Activated CD4-positive, alpha-beta T cell treated with anti-CD3 and anti-CD28 coated beads for 24 hours (primary cell): ENCODE data around the gene RGCC.

Experiments
- DNase-seq, 2 donors: peaks; one replicate each; pipeline ENCODE4 v3.0.0-alpha.2; 2020; ENCODE audit warnings: low read depth in 2 of 2

The RGCC gene

DNA sequence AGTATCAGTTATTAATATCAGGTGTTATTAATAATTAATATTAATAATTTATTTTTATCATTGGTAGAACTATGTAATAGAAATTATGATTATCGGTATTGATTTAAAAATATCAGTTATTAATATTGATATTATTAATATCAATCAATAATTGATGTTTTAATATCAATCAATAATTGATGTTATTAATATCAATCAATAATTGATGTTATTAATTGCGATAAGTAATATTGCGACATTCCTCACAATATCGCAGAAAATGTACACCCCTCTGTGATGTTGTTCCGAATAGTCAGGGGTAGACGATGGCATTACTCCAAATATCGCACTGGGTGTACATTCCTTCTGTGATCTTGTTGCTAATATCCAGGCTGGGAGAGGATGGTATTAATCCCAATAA lies 3.7 kb upstream of the RGCC start:
- no peak for DNase-seq

DNA sequence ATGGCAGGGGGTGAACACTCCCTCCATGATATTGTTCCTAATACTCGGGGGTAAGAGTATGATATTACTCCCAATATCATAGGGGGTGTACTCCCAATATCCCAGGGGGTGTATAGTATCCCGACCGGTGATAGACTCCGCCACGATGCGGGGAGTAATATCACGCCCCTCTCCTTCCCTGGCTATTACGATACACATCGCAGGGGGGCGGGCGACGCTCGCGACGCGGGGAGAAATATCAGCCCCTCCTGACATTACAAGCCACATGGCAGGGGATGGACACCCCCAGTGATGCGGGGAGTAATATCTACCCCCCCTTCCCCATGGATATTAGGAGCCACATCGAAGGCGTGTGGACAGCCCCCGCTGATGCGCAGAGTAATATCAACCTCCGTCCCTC lies 3.2 kb upstream of the RGCC start:
- no peak for DNase-seq

DNA sequence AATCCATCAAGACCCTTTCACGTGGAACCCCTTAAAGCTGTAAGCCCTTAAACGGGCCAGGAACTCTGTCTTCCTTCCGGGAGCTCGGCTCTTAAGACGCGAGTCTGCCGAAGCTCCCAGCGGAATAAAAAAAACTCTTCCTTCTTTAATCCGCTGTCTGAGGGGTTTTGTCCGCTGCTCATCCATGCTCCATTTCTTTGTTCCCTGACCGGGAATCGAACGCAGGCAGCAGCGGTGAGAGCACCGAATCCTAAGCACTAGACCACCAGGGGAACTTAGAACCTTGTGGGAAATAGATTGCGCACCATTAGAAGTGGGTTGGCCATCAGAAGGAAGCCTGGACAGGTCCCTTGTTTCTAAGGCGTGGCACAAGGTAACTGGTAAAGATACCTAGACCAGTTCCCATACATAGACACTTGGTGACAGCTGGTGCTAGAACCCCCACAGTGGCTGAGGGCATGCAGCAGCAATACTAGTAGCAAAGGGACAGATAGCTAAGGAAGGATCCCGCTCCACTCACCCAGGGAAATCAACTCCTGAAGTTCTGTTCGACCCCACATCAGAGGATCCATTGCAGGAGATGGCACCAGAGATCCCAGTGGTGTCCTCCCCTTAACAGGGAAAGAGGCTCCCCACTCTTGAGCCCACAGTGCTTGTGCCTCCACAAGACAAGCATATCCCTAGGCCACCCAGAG lies 1.5 kb upstream of the RGCC start:
- no peak for DNase-seq

DNA sequence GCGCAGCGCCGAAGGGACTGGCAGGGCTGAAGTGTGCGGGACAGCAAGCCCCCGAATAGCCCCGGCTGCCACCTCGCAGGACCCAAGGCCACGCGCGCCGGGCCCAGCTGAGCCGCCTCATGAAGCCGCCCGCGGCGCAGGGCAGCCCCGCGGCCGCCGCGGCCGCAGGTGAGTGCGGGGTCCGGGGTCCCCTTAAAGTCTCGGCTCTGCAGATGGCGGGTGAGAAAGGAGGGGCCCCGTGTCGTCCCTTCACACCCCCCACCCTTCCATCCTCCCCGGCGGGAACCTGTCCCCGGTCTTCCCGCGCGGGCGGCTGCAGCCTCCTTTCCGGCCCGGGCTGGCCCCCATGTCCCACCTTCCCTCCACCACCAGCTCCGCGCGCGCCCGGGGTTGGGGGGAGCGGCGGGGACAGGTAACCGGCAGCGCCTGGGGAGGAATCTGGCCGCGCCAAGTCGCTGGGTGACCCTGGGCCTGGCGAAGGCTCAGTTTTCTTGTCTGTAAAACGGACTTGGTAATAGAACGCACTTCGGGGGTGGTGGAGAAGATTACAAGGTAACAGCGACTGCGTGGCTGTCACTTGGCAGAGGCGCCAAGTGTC lies 338 bp downstream of the RGCC start:
- DNase-seq: no peak

DNA sequence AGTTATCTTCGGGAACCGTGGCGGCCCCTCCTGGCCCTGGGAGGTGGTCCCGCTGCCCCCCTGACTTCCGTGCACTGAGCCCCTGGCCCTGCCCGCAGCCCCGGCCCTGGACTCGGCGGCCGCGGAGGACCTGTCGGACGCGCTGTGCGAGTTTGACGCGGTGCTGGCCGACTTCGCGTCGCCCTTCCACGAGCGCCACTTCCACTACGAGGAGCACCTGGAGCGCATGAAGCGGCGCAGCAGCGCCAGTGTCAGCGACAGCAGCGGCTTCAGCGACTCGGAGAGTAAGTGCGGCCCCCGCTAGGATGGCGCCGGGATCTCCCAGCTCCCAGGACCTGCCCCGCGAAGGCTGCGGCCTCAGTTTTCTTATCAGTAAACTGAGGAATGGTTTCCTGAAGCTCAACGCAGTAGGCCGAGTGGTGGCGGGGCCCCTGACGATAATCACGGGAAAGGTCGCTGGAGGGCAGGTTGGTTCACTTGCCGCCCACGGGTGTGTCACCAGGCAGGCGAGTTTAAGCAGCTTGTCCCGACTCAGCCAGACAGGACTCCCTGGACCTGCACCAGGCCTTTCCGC lies 924 bp downstream of the RGCC start:
- DNase-seq: peak in 1 of 2 donors; percentile 46

DNA sequence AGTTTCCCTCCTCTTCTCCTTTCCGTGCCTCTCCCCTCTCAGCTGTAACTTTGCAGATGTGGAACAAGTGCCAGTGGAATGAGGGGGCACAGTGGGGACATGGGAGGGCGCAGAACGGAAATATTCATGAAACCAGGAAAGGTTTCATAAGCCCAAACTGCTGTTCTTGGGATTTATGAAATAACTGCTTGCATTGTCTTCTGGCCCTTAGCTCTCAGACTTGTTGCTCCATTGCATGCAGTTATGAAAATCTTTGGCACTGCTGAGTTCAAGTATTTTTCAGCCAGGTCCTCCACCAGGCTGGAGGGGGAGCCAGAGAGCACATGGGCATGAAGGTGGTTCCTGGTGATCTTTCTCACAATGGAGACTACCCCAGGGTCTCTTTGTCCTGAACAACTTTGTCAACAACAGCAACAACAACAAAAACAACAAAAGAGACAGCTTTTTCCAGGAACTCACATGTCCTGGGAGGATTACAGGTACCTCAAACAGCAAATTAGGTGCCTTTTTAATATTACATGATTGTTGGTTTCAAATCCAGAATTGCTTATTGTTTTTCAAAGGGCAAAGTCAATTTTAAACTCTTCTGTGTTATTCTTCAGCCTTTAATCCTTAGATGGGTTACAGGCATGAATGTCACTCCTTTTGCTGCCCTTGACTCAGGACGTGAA lies 1.5 kb downstream of the RGCC start:
- peak; percentile 48 to 55 for DNase-seq

DNA sequence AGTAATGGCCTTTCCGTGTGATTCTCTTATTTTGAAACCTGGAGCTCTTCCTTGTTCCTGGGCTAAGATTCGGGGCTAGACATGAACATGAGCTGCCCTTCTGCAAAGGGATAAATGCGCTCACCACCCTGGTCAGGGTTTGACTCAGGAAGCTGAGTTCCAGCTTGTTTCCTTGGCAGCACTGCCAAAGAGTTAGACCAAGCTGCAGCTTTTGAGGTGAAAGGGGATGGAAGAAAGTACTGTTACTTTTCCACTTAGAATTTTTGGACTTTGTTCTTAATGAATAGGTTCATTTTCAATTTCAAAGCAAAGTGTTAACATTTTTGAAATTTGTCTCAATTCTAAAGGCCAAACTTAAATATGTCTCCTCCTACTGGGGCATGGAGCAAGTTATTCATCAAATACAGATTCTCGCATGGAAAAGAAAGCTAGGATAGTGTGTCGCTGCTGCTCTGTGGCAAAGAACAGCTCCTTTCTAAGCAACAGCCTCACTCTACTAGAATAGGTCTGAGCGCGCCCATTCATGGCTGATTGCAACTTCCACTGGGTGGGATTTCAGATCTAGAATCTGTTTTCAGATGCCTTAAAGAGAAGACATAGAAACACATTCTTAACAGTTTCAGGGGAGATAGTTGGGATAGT lies 2.2 kb downstream of the RGCC start:
- no peak for DNase-seq

DNA sequence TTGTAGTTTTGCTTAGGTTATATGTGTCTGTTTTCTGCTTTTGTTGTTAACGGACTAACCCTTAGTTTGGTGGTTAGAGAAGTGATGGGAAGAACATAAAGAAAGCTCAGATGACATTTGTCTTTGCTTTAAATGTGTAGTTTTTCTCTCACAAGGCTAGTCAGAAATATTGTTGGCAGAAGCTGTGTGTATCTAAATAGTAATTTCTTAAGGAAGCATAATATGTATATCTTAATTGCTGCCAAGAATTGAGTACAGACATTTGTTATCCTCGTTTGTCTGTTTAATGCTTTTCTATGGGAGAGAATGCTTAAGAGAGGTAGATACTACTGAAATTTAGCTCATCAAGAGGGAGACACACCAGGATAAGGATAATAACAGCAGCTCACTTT lies 2.7 kb downstream of the RGCC start:
- no peak for DNase-seq

DNA sequence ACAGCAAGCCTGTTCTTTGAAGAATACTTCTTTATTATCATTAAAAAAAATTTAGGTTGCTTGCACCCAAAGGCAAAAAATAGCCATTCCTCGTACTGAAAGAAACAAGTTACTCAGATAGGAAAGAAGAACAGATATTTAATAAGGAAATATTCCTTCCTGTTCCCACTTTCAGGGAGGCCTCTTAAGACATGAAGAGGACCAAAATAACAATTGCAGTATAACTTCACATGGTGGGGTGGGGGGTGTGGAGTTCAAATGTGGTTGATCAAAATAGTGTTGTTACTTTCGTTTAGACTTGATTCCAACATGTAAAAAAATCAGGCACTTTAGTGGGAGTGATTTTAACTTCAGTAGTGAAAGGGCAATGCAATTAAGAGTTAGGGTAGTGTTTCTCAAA lies 3.6 kb downstream of the RGCC start:
- DNase-seq: no peak

DNA sequence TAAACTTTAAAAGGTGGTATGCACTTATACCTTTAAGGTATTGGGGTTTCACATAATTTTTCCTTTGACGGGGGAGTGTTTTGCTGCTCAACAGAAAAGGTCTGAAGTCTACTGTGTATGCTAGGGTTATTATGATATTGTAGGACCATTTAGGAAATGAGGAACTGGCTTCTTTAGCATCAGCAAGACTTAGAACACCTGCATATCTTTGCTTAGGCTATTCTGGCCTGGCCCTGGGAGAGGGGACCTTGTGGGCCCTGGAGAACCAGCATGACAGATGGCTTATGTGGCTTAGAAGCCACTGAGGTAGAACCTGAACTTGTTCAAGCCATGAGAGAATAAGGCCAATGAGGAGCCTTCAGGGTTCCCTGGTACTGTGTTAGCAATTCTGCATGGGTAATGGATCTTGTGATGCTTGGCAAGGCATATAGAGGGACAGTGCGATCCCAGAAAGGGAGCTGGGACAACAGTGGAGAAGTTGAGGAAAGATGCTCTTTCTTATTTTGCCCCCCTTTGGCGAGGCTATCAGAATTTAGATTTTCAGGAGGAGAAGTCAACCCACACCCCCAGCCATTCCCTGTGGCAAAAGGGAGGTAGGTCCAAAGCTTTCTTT lies 4.3 kb downstream of the RGCC start:
- no peak for DNase-seq

DNA sequence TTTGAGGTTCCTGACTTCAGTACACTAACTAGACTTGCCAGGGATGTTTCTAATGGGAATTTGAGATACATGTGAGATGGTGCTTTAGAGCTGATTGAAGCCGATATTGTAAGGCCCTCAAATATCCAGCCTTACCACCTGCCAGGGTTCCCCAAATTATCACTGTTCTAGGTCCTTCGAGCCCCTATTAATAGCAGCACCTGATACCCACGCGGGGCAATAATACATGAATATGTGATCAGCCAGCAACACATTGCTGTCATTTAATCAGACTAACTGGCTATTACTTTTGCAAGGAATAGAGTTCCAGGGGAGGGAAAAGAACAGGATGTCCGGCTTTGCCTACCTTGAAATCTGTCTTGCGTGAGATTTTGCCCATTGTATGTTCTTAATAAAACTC lies 5.1 kb downstream of the RGCC start:
- no peak for DNase-seq

DNA sequence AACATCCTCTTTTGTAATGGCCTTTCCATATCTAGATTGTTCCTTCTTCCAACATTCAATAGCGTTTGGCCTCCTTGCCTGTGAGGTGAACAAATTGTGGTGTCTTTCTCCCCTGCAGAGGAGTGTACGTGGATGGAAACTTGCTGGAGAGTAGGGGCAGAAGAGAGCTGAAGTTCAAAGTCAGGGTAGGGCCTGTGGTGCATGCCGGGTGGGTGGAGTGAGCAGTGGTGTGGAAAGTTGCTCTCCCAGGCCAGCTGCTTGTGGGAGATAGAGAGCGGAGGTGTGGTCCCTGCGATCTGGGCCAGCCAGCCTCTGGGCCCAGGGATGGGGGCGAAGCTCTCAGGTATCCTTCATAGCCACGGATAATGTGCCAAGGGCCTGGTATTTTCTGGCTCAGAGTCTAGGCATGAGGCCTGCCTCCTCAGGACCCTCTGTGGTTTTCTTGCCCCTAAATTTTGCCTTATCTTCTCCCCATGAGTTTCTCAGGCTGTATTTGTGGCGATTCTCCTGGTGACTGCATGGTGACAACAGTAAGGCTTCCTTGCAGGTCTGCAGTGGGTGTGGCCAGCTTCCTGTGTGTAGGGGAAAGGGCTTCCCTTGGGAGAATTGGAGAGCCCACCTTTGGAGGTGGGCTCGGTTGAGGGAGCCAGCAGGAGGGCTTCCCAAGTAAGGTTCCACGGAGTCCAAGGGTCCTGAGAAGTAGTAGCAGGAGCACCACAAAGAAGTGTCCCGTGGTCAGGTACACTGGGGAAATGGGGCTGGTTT lies 6.7 kb downstream of the RGCC start:
- DNase-seq: peak in 1 of 2 donors; percentile 50

DNA sequence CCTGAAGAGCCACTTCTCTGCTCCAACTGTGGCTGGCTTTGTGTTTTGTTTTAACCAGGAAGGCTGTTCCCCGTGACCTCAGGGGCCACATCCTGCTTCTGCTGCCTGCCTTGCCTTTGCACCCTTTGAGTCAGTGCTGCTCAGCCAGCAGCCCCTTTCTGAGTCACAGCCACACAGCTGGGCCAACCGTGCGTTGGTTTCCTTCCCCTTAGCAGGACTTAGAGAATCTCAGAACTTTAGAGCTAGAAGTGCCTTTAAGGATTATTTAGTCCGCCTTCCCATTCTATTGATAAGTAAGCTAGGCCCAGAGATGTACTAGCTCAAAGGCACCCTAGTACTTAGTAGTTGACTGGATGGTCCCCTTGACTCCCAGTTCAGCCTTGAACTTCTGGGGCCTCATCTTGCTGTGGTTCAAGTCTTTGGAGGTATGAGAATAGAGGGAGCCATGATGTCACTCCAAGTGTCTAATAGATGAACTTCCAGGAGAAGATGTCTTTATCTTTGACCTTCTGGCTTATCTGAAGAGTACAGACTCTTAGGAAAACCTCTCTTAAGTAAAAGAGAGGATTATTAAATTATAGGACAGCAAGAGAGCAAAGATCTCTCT lies 8.0 kb downstream of the RGCC start:
- peak; percentile 68 to 75 for DNase-seq

DNA sequence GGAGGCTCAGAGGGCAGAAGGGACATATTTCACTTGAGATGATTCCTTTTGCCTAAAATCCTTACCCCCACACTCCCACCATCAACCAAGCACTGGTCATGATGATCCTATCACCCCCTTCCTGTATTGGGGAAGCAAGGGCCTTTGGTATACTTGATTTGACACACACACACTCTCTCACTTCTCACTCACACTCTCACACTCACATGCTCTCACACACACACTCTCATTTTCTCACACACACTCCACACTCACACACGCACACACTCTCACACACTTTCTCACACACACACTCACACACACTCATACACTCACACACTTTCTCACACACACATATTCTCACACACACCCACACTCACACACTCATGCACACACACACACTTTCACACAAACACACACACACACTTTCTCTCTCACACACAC lies 8.6 kb downstream of the RGCC start:
- DNase-seq: no peak

DNA sequence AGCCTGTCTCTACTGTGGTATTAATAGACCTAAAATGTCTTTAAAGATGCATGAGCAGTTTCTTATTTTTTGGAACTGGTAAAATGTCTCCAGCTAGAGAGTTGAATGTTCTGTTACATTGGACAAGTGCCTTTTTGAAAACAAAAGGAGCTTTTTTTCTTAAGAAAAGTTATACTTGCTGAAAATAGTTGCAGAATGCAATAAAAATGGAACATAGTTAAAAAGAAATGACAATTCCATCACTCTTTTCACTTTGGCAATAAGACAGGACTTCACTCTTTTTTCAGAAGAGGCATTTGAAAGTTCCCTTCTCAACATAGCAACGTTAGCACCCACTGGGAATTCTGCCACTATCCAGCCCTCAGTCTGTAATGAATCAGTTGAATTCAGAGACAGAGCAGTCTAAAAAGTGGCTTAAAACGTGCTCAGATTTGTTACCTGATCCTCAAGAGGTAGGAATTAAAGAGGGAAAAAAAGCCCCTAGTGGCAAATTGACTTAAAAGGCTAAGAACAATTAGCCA lies 10.1 kb downstream of the RGCC start:
- DNase-seq: no peak

DNA sequence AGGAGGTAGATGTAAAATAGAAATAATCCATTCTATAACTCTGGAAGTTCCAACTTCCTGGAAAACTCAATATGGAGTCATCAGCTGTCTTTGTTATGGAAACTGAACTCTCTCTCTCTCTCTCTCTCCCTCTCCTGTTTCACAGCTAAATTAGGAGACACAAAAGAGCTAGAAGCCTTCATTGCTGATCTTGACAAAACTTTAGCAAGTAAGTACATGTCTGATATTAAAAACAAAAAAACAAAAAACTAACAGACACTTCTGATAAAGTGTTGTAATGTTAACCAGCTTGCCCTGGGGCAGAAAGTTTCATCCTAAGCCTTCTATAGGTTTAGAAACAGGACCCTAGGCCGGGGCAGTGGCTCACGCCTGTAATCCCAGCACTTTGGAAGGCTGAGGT lies 11.3 kb downstream of the RGCC start:
- DNase-seq: no peak

DNA sequence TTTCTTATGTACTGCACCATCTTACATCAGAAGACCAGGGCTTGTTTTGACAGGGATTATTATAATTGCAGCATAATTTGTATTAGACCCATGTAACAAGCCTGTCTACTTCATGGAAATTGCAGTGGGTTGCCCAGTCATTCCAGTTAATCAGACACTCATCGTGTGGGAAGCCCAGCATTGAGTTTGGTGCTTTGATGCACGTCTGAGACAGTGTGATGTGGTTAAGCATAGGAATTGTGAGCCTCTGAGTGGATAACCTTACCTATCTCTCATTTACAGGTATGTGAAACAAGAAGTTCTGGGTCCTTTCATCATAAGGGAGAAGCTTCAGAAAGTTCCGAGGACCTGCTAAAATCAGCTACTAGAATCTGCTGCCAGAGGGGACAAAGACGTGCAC lies 12.8 kb downstream of the RGCC start:
- DNase-seq: peak in 1 of 2 donors; percentile 54

DNA sequence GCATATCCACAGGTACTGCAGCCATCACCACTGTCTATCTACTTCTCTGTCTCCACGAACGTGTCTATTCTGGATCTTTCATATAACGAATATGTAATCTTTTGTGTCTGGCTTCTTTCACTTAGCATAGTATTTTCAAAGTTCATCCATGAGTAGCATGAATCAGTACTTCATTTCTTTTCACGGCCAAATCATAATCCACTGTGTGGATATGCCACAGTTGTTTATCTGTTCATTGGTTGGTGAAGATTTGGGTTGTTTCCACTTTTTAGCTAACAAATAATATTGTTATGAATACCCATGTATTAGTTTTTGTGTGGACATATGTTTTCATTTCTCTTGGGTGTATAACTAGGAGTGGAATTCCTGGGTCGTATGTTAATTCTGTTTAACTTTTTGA lies 14.4 kb downstream of the RGCC start:
- DNase-seq: no peak

DNA sequence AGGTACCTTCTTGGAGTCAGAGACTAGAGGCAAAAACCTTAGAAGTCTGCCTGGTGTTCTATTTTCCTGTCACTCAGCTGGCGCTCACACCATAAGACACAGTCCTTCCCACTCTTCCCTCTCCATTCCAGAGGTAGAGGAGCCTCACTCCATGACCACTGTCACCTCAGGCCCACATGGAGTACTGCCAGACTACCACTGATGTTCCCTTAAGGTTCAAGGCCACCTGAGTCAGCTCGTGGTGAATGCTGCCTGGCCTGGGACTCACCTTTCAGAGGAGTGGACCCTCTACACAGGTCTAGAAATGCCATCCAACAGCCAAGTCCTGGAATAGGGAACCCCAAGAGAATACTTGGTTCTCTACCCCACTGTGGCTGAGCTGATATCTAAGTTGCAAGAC lies 29.9 kb downstream of the RGCC start:
- DNase-seq: no peak

DNA sequence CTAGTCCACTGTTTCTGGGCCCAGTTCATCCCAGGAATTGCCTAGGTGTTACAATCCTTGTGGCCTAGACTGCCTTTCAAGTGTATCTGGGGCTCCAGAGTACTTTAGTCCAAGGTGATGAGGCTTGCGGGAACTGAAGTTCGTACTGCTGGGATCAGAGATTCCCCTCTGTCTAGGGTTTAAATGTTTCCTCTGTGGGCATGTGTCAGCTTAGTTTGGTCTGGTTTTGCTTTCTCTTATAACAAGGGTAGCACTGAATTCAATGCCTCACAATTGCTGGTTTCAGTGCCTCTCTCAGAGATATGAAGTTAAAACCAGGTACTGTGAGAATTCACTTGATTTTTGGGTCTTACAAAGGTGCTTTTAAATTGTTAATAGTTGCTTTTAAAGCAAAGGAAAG lies 30.8 kb downstream of the RGCC start:
- DNase-seq: no peak
